ENCODE data around the gene WDR54.

The WDR54 gene

GRCh38 chr2:74381751-74382150 is 39.8 kb upstream of the WDR54 start:
- H2AFZ ChIP-seq = no peak overlapping the region
- no peak overlapping the region for H3K27ac ChIP-seq
- no peaks in the 10 kb centered on the region for H3K9me3 ChIP-seq (ENCODE audit: control insufficient read depth, low read length)
- no peak overlapping the region for H3K9ac ChIP-seq
- H3K79me2 ChIP-seq = peaks cover 82% of the 10 kb centered on the region
- H3K4me3 ChIP-seq (ENCODE audit: low read depth, low read length) = no peak overlapping the region
- no peaks in the 10 kb centered on the region for H3K36me3 ChIP-seq (ENCODE audit: control insufficient read depth, insufficient read depth, low read length)
- H3K4me2 ChIP-seq (ENCODE audit: low read length) = no peak overlapping the region
- H3K4me1 ChIP-seq = peaks cover 36% of the 10 kb centered on the region
- H3K27me3 ChIP-seq (ENCODE audit: control insufficient read depth, insufficient read depth, low read length) = no peaks in the 10 kb centered on the region
- TF ChIP-seq CTCF (IDR thresholded peaks at IDR 0.05) = no peak

GRCh38 chr2:74383254-74383653 is 38.3 kb upstream of the WDR54 start:
- no peak for TF ChIP-seq CTCF (IDR thresholded peaks at IDR 0.05)
- no peak overlapping the region for H2AFZ ChIP-seq
- no peaks in the 10 kb centered on the region for H3K36me3 ChIP-seq (ENCODE audit: control insufficient read depth, insufficient read depth, low read length)
- H3K4me2 ChIP-seq (ENCODE audit: low read length) = no peak overlapping the region
- H3K27ac ChIP-seq = no peak overlapping the region
- no peaks in the 10 kb centered on the region for H3K9me3 ChIP-seq (ENCODE audit: control insufficient read depth, low read length)
- H3K79me2 ChIP-seq = peaks cover 78% of the 10 kb centered on the region
- peaks cover 36% of the 10 kb centered on the region for H3K4me1 ChIP-seq
- H3K9ac ChIP-seq = no peak overlapping the region
- H3K27me3 ChIP-seq (ENCODE audit: control insufficient read depth, insufficient read depth, low read length) = no peaks in the 10 kb centered on the region
- H3K4me3 ChIP-seq (ENCODE audit: low read depth, low read length) = no peak overlapping the region

- Histone ChIP-seq H2AFZ (no peak overlapping the region), H3K27me3 (ENCODE audit: control insufficient read depth, insufficient read depth, low read length) (no peaks in the 10 kb centered on the region), H3K4me2 (ENCODE audit: low read length) (no peak overlapping the region), H3K9ac (no peak overlapping the region), H3K36me3 (ENCODE audit: control insufficient read depth, insufficient read depth, low read length) (no peaks in the 10 kb centered on the region), H3K9me3 (ENCODE audit: control insufficient read depth, low read length) (no peaks in the 10 kb centered on the region), H3K4me3 (ENCODE audit: low read depth, low read length) (no peak overlapping the region), H3K4me1 (peaks cover 38% of the 10 kb centered on the region), H3K79me2 (peaks cover 78% of the 10 kb centered on the region), H3K27ac (no peak overlapping the region)
- no peak for TF ChIP-seq CTCF (IDR thresholded peaks at IDR 0.05)
Measured at GRCh38 chr2:74384051-74384450, 37.5 kb upstream of the WDR54 start.

DNA sequence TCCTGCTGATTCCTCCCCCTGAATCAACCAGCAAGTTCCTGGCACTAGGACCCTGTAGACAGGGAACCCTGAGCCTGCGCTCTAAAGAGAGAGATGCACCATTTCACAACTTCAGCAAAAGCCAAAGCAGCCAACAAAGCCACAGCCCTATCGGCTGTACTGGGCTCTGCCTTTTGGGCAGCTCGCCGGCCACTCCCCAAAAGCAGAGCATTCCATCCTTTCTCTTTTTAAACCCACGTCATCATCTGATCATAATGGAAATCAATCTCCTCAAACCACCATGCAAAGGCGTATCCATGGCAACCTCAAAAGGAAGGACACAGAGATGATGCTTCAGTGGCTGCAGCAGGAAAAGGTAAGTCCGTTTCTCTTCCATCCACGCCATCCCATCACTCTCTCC is 36.1 kb upstream of the WDR54 start:
- Histone ChIP-seq H3K9ac (no peak overlapping the region), H3K27me3 (ENCODE audit: control insufficient read depth, insufficient read depth, low read length) (no peaks in the 10 kb centered on the region), H3K4me2 (ENCODE audit: low read length) (no peak overlapping the region), H3K36me3 (ENCODE audit: control insufficient read depth, insufficient read depth, low read length) (no peaks in the 10 kb centered on the region), H3K9me3 (ENCODE audit: control insufficient read depth, low read length) (no peaks in the 10 kb centered on the region), H3K4me1 (peaks cover 31% of the 10 kb centered on the region), H3K79me2 (peaks cover 77% of the 10 kb centered on the region), H3K27ac (peak overlapping the region; percentile 45), H2AFZ (no peak overlapping the region), H3K4me3 (ENCODE audit: low read depth, low read length) (no peak overlapping the region)
- TF ChIP-seq CTCF (IDR thresholded peaks at IDR 0.05) = no peak

- no peak overlapping the region for H3K27ac ChIP-seq
- H2AFZ ChIP-seq = no peak overlapping the region
- peaks cover 75% of the 10 kb centered on the region for H3K79me2 ChIP-seq
- no peak overlapping the region for H3K9ac ChIP-seq
- peaks cover 27% of the 10 kb centered on the region for H3K4me1 ChIP-seq
- H3K9me3 ChIP-seq (ENCODE audit: control insufficient read depth, low read length) = no peaks in the 10 kb centered on the region
- H3K4me2 ChIP-seq (ENCODE audit: low read length) = no peak overlapping the region
- TF ChIP-seq CTCF (IDR thresholded peaks at IDR 0.05) = no peak
- H3K4me3 ChIP-seq (ENCODE audit: low read depth, low read length) = no peak overlapping the region
- no peaks in the 10 kb centered on the region for H3K36me3 ChIP-seq (ENCODE audit: control insufficient read depth, insufficient read depth, low read length)
- no peaks in the 10 kb centered on the region for H3K27me3 ChIP-seq (ENCODE audit: control insufficient read depth, insufficient read depth, low read length)
Measured at GRCh38 chr2:74387346-74387745, 34.2 kb upstream of the WDR54 start.

All from parathyroid adenoma (tissue), 2 donors.